ENCODE results near the gene SGK2. TPM values are rescaled to one million over a fixed set of nuclear protein-coding genes. Genes with fewer than 3 reads are reported as not detected.

SGK2 gene
- total and polyA plus RNA-seq, 9 of the 15 experiments (the other 6 are each of a cell fraction or from before 2014, with no cell fraction given), result 0.07 to 0.31 (median 0.15) TPM; not detected in 2

DNA sequence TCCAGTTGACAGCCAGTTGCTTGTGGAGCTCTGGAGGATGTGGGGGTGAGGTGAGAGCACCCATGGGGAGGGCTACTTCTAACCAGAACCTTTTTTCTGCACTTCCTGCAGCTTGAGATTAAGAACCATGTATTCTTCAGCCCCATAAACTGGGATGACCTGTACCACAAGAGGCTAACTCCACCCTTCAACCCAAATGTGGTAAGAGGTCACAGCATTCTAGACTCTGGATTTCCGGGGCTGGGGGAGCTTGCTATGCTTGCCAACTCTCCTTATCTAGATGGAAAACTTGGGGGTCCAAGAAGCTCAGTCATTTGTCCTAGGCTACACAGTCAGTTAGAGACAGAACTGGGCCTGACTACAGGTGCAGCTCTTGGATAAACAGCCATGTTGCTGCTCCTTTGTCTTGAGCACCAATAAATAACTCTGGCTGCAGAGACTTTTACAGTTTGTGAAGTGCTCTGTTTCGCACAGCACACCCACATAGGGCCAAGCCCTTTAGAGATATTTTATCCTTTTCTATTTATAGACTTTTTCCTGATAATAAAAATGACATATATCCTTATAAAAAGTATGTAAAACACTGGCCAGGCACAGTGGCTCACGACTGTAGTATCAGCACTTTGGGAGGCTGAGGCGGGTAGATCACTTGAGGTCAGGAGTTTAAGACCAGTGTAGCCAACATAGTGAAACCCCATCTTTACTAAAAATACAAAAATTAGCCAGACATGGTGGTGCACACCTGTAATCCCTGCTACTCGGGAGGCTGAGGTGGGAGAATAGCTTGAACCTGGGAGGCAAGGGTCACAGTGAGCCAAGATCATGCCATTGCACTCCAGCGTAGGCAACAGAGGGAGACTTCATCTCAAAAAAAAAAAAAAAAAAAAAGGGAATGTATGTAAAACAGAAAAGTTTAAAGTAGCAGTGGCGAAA is 21.3 kb downstream of the SGK2 start (continued):
- TF ChIP-seq, protein P1, sequence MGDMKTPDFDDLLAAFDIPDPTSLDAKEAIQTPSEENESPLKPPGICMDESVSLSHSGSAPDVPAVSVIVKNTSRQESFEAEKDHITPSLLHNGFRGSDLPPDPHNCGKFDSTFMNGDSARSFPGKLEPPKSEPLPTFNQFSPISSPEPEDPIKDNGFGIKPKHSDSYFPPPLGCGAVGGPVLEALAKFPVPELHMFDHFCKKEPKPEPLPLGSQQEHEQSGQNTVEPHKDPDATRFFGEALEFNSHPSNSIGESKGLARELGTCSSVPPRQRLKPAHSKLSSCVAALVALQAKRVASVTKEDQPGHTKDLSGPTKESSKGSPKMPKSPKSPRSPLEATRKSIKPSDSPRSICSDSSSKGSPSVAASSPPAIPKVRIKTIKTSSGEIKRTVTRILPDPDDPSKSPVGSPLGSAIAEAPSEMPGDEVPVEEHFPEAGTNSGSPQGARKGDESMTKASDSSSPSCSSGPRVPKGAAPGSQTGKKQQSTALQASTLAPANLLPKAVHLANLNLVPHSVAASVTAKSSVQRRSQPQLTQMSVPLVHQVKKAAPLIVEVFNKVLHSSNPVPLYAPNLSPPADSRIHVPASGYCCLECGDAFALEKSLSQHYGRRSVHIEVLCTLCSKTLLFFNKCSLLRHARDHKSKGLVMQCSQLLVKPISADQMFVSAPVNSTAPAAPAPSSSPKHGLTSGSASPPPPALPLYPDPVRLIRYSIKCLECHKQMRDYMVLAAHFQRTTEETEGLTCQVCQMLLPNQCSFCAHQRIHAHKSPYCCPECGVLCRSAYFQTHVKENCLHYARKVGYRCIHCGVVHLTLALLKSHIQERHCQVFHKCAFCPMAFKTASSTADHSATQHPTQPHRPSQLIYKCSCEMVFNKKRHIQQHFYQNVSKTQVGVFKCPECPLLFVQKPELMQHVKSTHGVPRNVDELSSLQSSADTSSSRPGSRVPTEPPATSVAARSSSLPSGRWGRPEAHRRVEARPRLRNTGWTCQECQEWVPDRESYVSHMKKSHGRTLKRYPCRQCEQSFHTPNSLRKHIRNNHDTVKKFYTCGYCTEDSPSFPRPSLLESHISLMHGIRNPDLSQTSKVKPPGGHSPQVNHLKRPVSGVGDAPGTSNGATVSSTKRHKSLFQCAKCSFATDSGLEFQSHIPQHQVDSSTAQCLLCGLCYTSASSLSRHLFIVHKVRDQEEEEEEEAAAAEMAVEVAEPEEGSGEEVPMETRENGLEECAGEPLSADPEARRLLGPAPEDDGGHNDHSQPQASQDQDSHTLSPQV (IDR thresholded peaks at IDR 0.05), result peak; percentile 50; the same call in 1 of the 2 replicates
- TF ChIP-seq NFE2 (IDR thresholded peaks at IDR 0.05; ENCODE audit: low read depth) (peak; percentile 2; the same call in 1 of the 2 replicates), GABPA (tag; conservative IDR thresholded peaks at IDR 0.05; ENCODE audit: low read depth) (peak; percentile 44), ELF4 (CRISPR knock-in tag; IDR thresholded peaks at IDR 0.05) (no peak), ZNF586 (CRISPR knock-in tag; conservative IDR thresholded peaks at IDR 0.05) (no peak), TFAM (CRISPR knock-in tag; conservative IDR thresholded peaks at IDR 0.05) (no peak), NR2C1 (IDR thresholded peaks at IDR 0.05) (peak; percentile 40; the same call in 1 of the 2 replicates), NR2C1 (tag; IDR thresholded peaks at IDR 0.05) (peak; percentile 64), CBFA2T3 (IDR thresholded peaks at IDR 0.05) (peak; percentile 79), JUNB (CRISPR knock-in tag; conservative IDR thresholded peaks at IDR 0.05) (no peak), KAT2B (IDR thresholded peaks at IDR 0.05; ENCODE audit: low read depth, low read length) (no peak), TEAD4 (IDR thresholded peaks at IDR 0.05; ENCODE audit: low read length) (peak; percentile 49; the same call in 1 of the 2 replicates), TEAD4 (CRISPR knock-in tag; IDR thresholded peaks at IDR 0.05; ENCODE audit: borderline replicate concordance) (no peak), JUND (IDR thresholded peaks at IDR 0.05; ENCODE audit: borderline replicate concordance, low read depth, low read length) (peak; percentile 27), JUND (tag; IDR thresholded peaks at IDR 0.05; ENCODE audit: borderline replicate concordance, low read depth, low read length) (no peak)
- TF ChIP-seq, protein P2, sequence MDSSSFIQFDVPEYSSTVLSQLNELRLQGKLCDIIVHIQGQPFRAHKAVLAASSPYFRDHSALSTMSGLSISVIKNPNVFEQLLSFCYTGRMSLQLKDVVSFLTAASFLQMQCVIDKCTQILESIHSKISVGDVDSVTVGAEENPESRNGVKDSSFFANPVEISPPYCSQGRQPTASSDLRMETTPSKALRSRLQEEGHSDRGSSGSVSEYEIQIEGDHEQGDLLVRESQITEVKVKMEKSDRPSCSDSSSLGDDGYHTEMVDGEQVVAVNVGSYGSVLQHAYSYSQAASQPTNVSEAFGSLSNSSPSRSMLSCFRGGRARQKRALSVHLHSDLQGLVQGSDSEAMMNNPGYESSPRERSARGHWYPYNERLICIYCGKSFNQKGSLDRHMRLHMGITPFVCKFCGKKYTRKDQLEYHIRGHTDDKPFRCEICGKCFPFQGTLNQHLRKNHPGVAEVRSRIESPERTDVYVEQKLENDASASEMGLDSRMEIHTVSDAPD (CRISPR knock-in tag; IDR thresholded peaks at IDR 0.05), result no peak

Data from K562 (cell line).